NCI-H2107 treated with DMSO at 0.1 percent for 48 hours (cell line): ENCODE results near the gene CYP27B1.
"Not testable (repeated sequence)": the region's sequence is repeated elsewhere in the genome, so short reads cannot be mapped to it uniquely, and the experiment has no call there.

Experiments
- DNase-seq: peaks from one replicate; lab custom pipeline; 2025; ENCODE audit not compliant: unreplicated experiment; lab: John Stamatoyannopoulos, UW

CYP27B1 gene

GRCh38 chr12:57723630-57723962 lies 43.3 kb downstream of the CYP27B1 start:
- DNase-seq: no peak

DNA sequence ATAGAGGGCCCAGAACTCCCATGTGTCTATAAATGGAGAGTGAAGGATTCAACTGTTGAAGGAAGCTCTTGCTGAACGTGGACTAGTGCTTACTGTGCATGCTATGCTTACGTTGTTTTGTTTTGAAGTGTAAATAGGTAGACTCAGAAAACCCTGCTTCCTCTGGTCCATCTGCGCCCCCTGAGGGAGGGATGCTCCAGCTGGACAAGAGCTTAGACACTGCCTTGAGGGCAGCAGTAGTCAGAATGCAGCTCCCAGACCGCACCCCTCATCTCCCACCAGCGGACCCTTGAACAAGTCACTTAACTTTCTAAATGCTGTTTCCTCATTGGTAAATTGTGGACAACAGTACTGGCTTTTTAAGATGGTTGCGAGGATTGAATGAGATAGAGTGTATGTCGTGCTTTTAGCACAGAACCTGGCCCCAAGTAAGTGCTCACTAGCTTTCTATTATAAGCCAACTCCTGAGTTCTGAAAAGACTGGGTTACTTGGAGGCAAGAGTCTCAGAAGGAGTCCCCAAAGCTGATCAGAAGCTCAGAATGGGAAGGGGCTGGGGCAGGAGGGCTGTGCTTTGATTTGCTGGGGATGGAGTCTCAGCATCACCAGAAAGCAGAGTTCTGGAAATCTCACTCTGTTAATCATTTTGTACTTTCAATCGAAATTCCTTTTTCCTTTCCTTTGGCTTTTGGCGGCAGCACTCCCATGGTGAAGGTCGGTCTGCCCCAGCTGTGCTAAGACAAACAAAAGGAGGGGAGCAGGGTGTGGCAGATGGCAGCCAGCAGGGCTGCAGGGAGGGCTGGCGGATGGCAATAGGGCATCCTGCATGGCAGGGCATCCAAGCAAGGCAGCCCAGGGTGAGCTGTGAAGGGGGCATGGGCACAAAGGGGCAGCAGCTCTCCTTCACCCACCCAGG lies 43.9 kb downstream of the CYP27B1 start:
- no peak for DNase-seq

- not testable (repeated sequence) for DNase-seq
Observed at GRCh38 chr12:57721846-57722608, 44.9 kb downstream of the CYP27B1 start.

- DNase-seq: no peak
Observed at GRCh38 chr12:57720606-57721595, 46.0 kb downstream of the CYP27B1 start.

GRCh38 chr12:57719777-57720605 lies 46.9 kb downstream of the CYP27B1 start:
- no peak for DNase-seq

- no peak for DNase-seq
Observed at GRCh38 chr12:57718641-57719528, 48.0 kb downstream of the CYP27B1 start.

GRCh38 chr12:57717846-57718640 lies 48.8 kb downstream of the CYP27B1 start:
- DNase-seq: no peak

GRCh38 chr12:57717131-57717530 lies 49.7 kb downstream of the CYP27B1 start:
- DNase-seq: no peak

DNA sequence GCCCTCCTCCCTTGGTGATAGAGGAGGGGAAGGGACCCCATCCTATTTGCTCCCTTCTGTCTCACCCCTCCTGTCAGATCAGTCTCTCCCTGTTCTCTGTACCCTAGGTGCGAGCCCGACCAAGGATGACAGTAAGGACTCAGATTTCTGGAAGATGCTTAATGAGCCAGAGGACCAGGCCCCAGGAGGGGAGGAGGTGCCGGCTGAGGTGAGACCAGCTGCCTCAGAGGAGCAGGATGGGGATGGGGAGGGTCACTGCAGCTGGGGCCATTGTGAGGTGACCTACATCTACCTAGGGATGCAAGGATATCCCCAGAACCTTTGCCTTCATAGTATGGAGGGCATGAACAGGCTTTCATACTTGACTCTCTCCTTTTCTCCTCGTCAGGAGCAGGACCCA lies 50.6 kb downstream of the CYP27B1 start:
- DNase-seq: no peak

DNA sequence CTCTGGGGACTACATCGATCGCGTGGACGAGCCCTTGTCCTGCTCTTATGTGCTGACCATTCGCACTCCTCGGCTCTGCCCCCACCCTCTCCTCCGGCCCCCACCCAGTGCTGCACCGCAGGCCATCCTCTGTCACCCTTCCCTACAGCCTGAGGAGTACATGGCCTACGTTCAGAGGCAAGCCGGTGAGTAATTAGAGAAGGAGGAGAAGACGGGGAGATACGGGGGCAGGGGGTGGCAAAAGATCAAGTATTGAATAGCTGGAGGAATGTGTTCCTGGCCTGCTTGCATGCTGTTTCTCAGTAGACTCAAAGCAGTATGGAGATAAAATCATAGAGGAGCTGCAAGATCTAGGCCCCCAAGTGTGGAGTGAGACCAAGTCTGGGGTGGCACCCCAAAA lies 51.1 kb downstream of the CYP27B1 start:
- no peak for DNase-seq

DNA sequence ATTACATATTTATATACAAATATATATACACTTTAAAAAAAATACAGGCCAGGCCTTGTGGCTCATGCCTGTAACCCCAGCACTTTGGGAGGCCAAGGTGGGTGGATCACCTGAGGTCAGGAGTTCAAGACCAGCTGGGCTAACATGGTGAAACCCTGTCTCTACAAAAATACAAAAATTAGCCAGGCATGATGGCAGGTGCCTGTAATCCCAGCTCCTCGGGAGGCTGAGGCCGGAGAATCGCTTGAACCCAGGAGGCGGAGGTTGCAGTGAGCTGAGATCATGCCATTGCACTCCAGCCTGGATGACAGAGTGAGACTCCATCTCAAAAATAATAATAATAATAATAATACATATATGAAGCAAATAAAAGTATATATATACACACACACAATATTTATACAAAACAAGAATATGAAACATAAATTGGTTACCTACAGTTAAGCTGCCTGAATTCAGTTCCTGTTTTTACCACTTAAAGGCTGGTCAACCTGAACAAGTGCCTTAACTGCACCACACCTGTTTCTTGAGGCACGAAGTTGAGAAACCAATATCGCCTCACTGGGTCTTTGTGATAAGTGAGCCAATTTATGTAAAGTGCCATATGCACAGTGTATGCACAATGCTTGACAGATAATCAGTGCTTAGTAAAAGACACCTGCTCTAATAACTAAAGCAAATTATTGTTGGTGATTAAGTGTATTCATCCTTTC lies 51.7 kb downstream of the CYP27B1 start:
- not testable (repeated sequence) for DNase-seq

DNA sequence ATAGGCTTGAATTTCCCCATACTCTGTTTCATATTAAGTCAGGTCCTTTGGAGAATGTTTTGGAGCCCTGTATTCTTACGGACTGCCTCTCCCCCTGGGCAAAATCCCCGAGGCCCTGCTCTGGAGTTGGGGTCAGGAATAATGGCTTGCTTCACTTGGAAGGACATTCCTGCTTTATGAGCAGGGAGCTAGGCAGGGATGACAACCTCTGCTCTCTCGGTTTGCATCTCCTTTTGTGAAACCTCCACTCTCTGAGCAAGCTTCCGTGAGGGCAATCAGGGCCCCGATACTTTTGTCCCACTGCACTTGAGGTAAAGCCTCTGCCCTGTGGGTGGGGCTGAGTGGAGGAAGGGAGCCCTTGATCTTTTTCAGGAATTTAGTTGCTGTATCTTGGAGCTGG lies 53.7 kb downstream of the CYP27B1 start:
- no peak for DNase-seq

- no peak for DNase-seq
Observed at GRCh38 chr12:57712701-57713100, 54.2 kb downstream of the CYP27B1 start.
